Neural cell (in vitro differentiated cells): ENCODE data around the gene PTTG1. TPM values are rescaled to one million over a fixed set of nuclear protein-coding genes. Genes with fewer than 3 reads are reported as not detected.

ENCODE experiments used
- H2AFZ ChIP-seq: fragments of 200-600, 300-800 bp; sonication (generic), shearing (Covaris generic); 2 replicates; pipeline ENCODE4 v1.6.0; 2014; ENCODE audit warnings: low read depth, mild to moderate bottlenecking, antibody characterized with exemption, low read length, moderate library complexity
- H3F3A ChIP-seq: fragments of 200-600 bp; shearing (Covaris generic); 2 replicates; pipeline ENCODE4 v1.6.1; 2016; ENCODE audit warnings: mild to moderate bottlenecking, moderate library complexity, mixed read lengths, antibody characterized with exemption, low read length; ENCODE audit not compliant: insufficient read depth, poor library complexity, severe bottlenecking
- H3K27ac ChIP-seq: fragments of 200-600, 300-800 bp; sonication (generic), shearing (Covaris generic); 2 replicates; pipeline ENCODE4 v1.5.1; 2014; ENCODE audit warnings: mild to moderate bottlenecking, low read length, moderate library complexity
- H3K27me3 ChIP-seq: fragments of 300-800, 200-600 bp; sonication (generic), shearing (Covaris generic); 2 replicates; pipeline ENCODE4 v1.6.0; 2014; ENCODE audit warnings: mild to moderate bottlenecking, low read depth, low read length, moderate library complexity; ENCODE audit not compliant: insufficient read depth
- H3K36me3 ChIP-seq: fragments of 300-800, 200-600 bp; sonication (generic), shearing (Covaris generic); 2 replicates; pipeline ENCODE4 v1.5.1; 2014; ENCODE audit warnings: mild to moderate bottlenecking, antibody characterized with exemption, low read length, moderate library complexity; ENCODE audit not compliant: insufficient read depth
- H3K4me2 ChIP-seq: fragments of 300-800, 200-600 bp; sonication (generic), shearing (Covaris generic); 2 replicates; pipeline ENCODE4 v1.6.0; 2014; ENCODE audit warnings: mild to moderate bottlenecking, low read length
- H3K4me3 ChIP-seq: fragments of 300-800, 200-600 bp; sonication (generic), shearing (Covaris generic); 2 replicates; pipeline ENCODE4 v1.5.1; 2014; ENCODE audit warnings: mild to moderate bottlenecking, low read length, moderate library complexity
- H3K79me2 ChIP-seq: fragments of 200-600 bp; shearing (Covaris generic); replicated peaks from 2 replicates; pipeline ENCODE4 v1.6.0; 2014; ENCODE audit warnings: mild to moderate bottlenecking, low read length, moderate library complexity; ENCODE audit not compliant: insufficient read depth
- H3K9ac ChIP-seq: fragments of 300-800, 200-600 bp; sonication (generic), shearing (Covaris generic); 2 replicates; pipeline ENCODE4 v1.6.1; 2016; ENCODE audit warnings: mild to moderate bottlenecking, low read length, mixed read lengths
- H3K9me2 ChIP-seq: fragments of 200-600 bp; shearing (Covaris generic); 2 replicates; pipeline ENCODE4 v1.6.1; 2016; ENCODE audit warnings: mild to moderate bottlenecking, low read length, mixed read lengths; ENCODE audit not compliant: insufficient read depth
- H3K9me3 ChIP-seq: fragments of 200-600, 300-800 bp; sonication (generic), shearing (Covaris generic); 2 replicates; pipeline ENCODE4 v1.6.1; 2016; ENCODE audit warnings: mild to moderate bottlenecking, mixed run types, low read length, moderate library complexity, mixed read lengths
- H4K20me1 ChIP-seq: fragments of 200-600 bp; shearing (Covaris generic); 2 replicates; pipeline ENCODE4 v1.6.1; 2016; ENCODE audit warnings: mild to moderate bottlenecking, mixed run types; ENCODE audit not compliant: insufficient read depth
- CTCF ChIP-seq: fragments of 450-650 bp; IDR thresholded peaks from 2 replicates; pipeline ENCODE4 v1.5.1; 2014; ENCODE audit warnings: antibody characterized with exemption, mild to moderate bottlenecking, moderate library complexity; ENCODE audit not compliant: poor library complexity, severe bottlenecking
- EP300 ChIP-seq: fragments of 450-650 bp; conservative IDR thresholded peaks from 2 replicates; pipeline ENCODE4 v1.6.1; 2014; ENCODE audit warnings: antibody characterized with exemption, mild to moderate bottlenecking, moderate library complexity; ENCODE audit not compliant: poor library complexity, severe bottlenecking
- EZH2 ChIP-seq: fragments of 200-600, 300-800 bp; shearing (Covaris generic), sonication (generic); IDR thresholded peaks from 2 replicates; pipeline ENCODE4 v1.6.1; 2014; ENCODE audit warnings: antibody characterized with exemption, low read length, borderline replicate concordance, mild to moderate bottlenecking; ENCODE audit not compliant: insufficient read depth, poor library complexity, severe bottlenecking
- MXI1 ChIP-seq: fragments of 450-650 bp; conservative IDR thresholded peaks from 2 replicates; pipeline ENCODE4 v1.6.1; 2014; ENCODE audit warnings: antibody characterized with exemption, mild to moderate bottlenecking; ENCODE audit not compliant: poor library complexity, severe bottlenecking
- POLR2AphosphoS5 ChIP-seq: IDR thresholded peaks from 2 replicates; pipeline ENCODE4 v1.6.1; 2012
- RAD21 ChIP-seq: fragments of 450-650 bp; conservative IDR thresholded peaks from 2 replicates; pipeline ENCODE4 v1.6.1; 2014; ENCODE audit warnings: antibody characterized with exemption, mild to moderate bottlenecking, moderate library complexity
- REST ChIP-seq: IDR thresholded peaks from 2 replicates; pipeline ENCODE4 v1.6.1; 2012; ENCODE audit warnings: borderline replicate concordance
- SMC3 ChIP-seq: fragments of 450-650 bp; conservative IDR thresholded peaks from 2 replicates; pipeline ENCODE4 v1.6.1; 2014; ENCODE audit warnings: antibody characterized with exemption, mild to moderate bottlenecking, moderate library complexity; ENCODE audit not compliant: poor library complexity
- TAF1 ChIP-seq: IDR thresholded peaks from 2 replicates; pipeline ENCODE4 v1.6.1; 2012; ENCODE audit warnings: low read depth
- polyA plus RNA-seq: library from polyadenylated mRNA; depleted of rRNA; stranded (reverse); fragments of >200 nt; gene quantifications from 2 replicates; pipeline ENCODE4 v1.2.3, GENCODE V29; 2014

The PTTG1 gene
- polyA plus RNA-seq, 1 donor from 2014 or later, result 42.6 TPM

GRCh38 chr5:160455600-160455999 lies 33.9 kb downstream of the PTTG1 start:
- Histone ChIP-seq H4K20me1 (no peaks in the 10 kb centered on the region), H3F3A (no peaks in the 10 kb centered on the region), H3K9me3 (no peaks in the 10 kb centered on the region), H3K27ac (no peak overlapping the region), H3K79me2 (no peaks in the 10 kb centered on the region), H3K4me2 (no peak overlapping the region), H3K9me2 (no peaks in the 10 kb centered on the region), H2AFZ (no peak overlapping the region), H3K36me3 (no peaks in the 10 kb centered on the region), H3K4me3 (no peak overlapping the region), H3K27me3 (no peaks in the 10 kb centered on the region), H3K9ac (no peak overlapping the region)
- TF ChIP-seq SMC3, result no peak
- no peak for TF ChIP-seq EZH2
- TF ChIP-seq MXI1, result no peak
- TF ChIP-seq TAF1, result no peak
- TF ChIP-seq REST, result no peak
- TF ChIP-seq EP300, result no peak
- no peak for TF ChIP-seq CTCF
- no peak for TF ChIP-seq RAD21
- no peak for TF ChIP-seq POLR2AphosphoS5

GRCh38 chr5:160456480-160457177 lies 35.0 kb downstream of the PTTG1 start:
- Histone ChIP-seq H3K9me2 (no peaks in the 10 kb centered on the region), H3K27ac (no peak overlapping the region), H3K4me3 (no peak overlapping the region), H3K9me3 (peaks cover 4% of the 10 kb centered on the region), H3F3A (no peaks in the 10 kb centered on the region), H4K20me1 (no peaks in the 10 kb centered on the region), H3K4me2 (no peak overlapping the region), H3K27me3 (no peaks in the 10 kb centered on the region), H3K79me2 (no peaks in the 10 kb centered on the region), H3K9ac (no peak overlapping the region), H2AFZ (no peak overlapping the region), H3K36me3 (no peaks in the 10 kb centered on the region)
- TF ChIP-seq MXI1 (no peak), CTCF (no peak), SMC3 (no peak), EZH2 (no peak), POLR2AphosphoS5 (no peak), REST (no peak), RAD21 (no peak), EP300 (no peak), TAF1 (no peak)
